Body of pancreas (tissue), 4 donors: ENCODE data around the gene P3H2. TPM values are rescaled to one million over a fixed set of nuclear protein-coding genes. Genes with fewer than 3 reads are reported as not detected.
"Not testable (repeated sequence)": the region's sequence is repeated elsewhere in the genome, so short reads cannot be mapped to it uniquely, and the experiment has no call there.

Experiments
- ATAC-seq: fragments of 150-250 bp; one replicate; pipeline ENCODE4 v1.9.1; 2016
- DNase-seq, 4 donors: peaks; one replicate each; pipeline ENCODE4 v3.0.0-alpha.2; 2019
- H3K27ac ChIP-seq, 4 donors: fragments of 200-600 bp; sonication (generic); 1 replicate in 3 of 4; 2 replicates in 1 of 4; pipeline versions ENCODE4 v1.5.1 to v1.6.1; 2016 to 2019; ENCODE audit warnings: mild to moderate bottlenecking in 1 of 4, mixed read lengths in 1 of 4, moderate library complexity in 1 of 4
- H3K27me3 ChIP-seq, 2 donors: fragments of 200-600 bp; sonication (generic); one replicate each; pipeline ENCODE4 v1.6.0; 2016; ENCODE audit warnings: mild to moderate bottlenecking in 1 of 2
- H3K36me3 ChIP-seq, 2 donors: fragments of 200-600 bp; sonication (generic); replicated peaks in 1 of 2; 2 replicates each; pipeline ENCODE4 v1.5.1; 2016; ENCODE audit warnings: low read depth in 2 of 2; ENCODE audit not compliant: insufficient read depth in 1 of 2
- H3K4me1 ChIP-seq: fragments of 200-600 bp; sonication (generic); one replicate; pipeline ENCODE4 v1.6.0; 2016
- H3K4me3 ChIP-seq, 2 donors: fragments of 200-600 bp; sonication (generic); 1 replicate in 1 of 2; 2 replicates in 1 of 2; pipeline ENCODE4 v1.5.1; 2016 to 2019
- H3K9me3 ChIP-seq, 3 donors: fragments of 200-600 bp; sonication (generic); 1 replicate in 2 of 3; 2 replicates in 1 of 3; pipeline ENCODE4 v1.5.1; 2016
- CTCF ChIP-seq, 7 experiments: fragments of 450-650 bp in 4 of 7; fragments of 200-600 bp in 3 of 7; sonication (generic) in 3 of 7; IDR thresholded peaks; one replicate each; pipeline ENCODE4 v1.5.1; 2016 to 2019; ENCODE audit warnings: antibody characterized with exemption in 7 of 7
- POLR2A ChIP-seq, 3 donors: fragments of 450-650 bp; IDR thresholded peaks; one replicate each; pipeline ENCODE4 v1.6.1; 2016; ENCODE audit warnings: antibody characterized with exemption in 3 of 3, mild to moderate bottlenecking in 2 of 3
- WGBS, 2 donors: methylation state at CpG; one replicate each; pipeline ENCODE4 v1.1.5; 2017; 5-methylcytosine and 5-hydroxymethylcytosine counted together
- intact Hi-C: fragments of 100-400 bp; cut with DNase I; formaldehyde crosslinking; loops from one replicate; pipeline ENCODE4 v1.15.1; 2023
- total RNA-seq, 2 donors: library from RNA; depleted of rRNA; stranded (reverse); fragments of >200 nt; gene quantifications; one replicate each; pipeline ENCODE4 v1.1.0, GENCODE V29; 2016

Gene P3H2
- total RNA-seq, 2 donors from 2014 or later, result 3.0 to 35.5 TPM

GRCh38 chr3:189966843-189967242 is 153.9 kb downstream of the P3H2 start:
- TF ChIP-seq POLR2A (IDR thresholded peaks at IDR 0.05) (no peak), CTCF (IDR thresholded peaks at IDR 0.05) (no peak)
- Histone ChIP-seq H3K4me1 (no peaks in the 10 kb centered on the region), H3K9me3 (no peaks in the 10 kb centered on the region), H3K36me3 (no peaks in the 10 kb centered on the region), H3K4me3 (no peak overlapping the region), H3K27ac (no peak overlapping the region), H3K27me3 (no peaks in the 10 kb centered on the region)
- 31 to 33% methylated on average over 5 of the region's 5 CpGs for WGBS, 2 donors
- intact Hi-C loops, result loop anchor here (5.0 kb wide), 1 partner anchor 235 kb away; no protein-coding TSS in a partner anchor
- DNase-seq (no peak), ATAC-seq (no peak)

- Histone ChIP-seq H3K36me3 (no peaks in the 10 kb centered on the region), H3K27ac (no peak overlapping the region), H3K27me3 (no peaks in the 10 kb centered on the region), H3K4me1 (no peaks in the 10 kb centered on the region), H3K4me3 (no peak overlapping the region), H3K9me3 (no peaks in the 10 kb centered on the region)
- intact Hi-C loops, result loop anchor here (5.0 kb wide), 1 partner anchor 238 kb away; no protein-coding TSS in a partner anchor
- TF ChIP-seq POLR2A (IDR thresholded peaks at IDR 0.05), result no peak
- ATAC-seq (no peak), DNase-seq (no peak)
- WGBS, 2 donors, result 67 to 74% methylated on average over 9 of the region's 9 CpGs
These were observed 155.9 kb downstream of the P3H2 start for GRCh38 chr3:189964623-189965332.

- no peaks in the 10 kb centered on the region for H3K27me3 ChIP-seq
- H3K36me3 ChIP-seq, result no peaks in the 10 kb centered on the region
- H3K27ac ChIP-seq, result no peak overlapping the region
- 84 to 87% methylated on average over 4 of the region's 4 CpGs for WGBS, 2 donors
- H3K4me1 ChIP-seq, result no peaks in the 10 kb centered on the region
- no peak for TF ChIP-seq CTCF (IDR thresholded peaks at IDR 0.05)
- DNase-seq (no peak), ATAC-seq (no peak)
- no peak overlapping the region for H3K4me3 ChIP-seq
- intact Hi-C loops, result no loop called here
- H3K9me3 ChIP-seq, result no peaks in the 10 kb centered on the region
These were observed 158.2 kb downstream of the P3H2 start for GRCh38 chr3:189962466-189962865.

- intact Hi-C loops, result no loop called here
- 1% methylated on average over 8 of the region's 8 CpGs for WGBS, 2 donors
These were observed 159.1 kb downstream of the P3H2 start for GRCh38 chr3:189961522-189962161.

GRCh38 chr3:189961086-189961485 is 159.6 kb downstream of the P3H2 start:
- H3K36me3 ChIP-seq, DNase-seq, H3K9me3 ChIP-seq, H3K4me3 ChIP-seq, H3K27ac ChIP-seq, intact Hi-C loops, H3K4me1 ChIP-seq, H3K27me3 ChIP-seq, ATAC-seq: not testable (repeated sequence)
- WGBS, 2 donors, result 55 to 58% methylated on average over 10 of the region's 10 CpGs

More at GRCh38 chr3:189961522-189962161, 159.1 kb downstream of the P3H2 start:
- Histone ChIP-seq H3K36me3 (no peaks in the 10 kb centered on the region), H3K4me3 (no peak overlapping the region), H3K9me3 (no peaks in the 10 kb centered on the region), H3K4me1 (no peaks in the 10 kb centered on the region), H3K27me3 (no peaks in the 10 kb centered on the region), H3K27ac (no peak overlapping the region)
- ATAC-seq, result peak; percentile 93
- TF ChIP-seq CTCF (IDR thresholded peaks at IDR 0.05), result peak; percentile 70 to 97 (median 91)
- no peak for TF ChIP-seq POLR2A (IDR thresholded peaks at IDR 0.05)
- DNase-seq, result peak; percentile 81 to 84 (median 82)
